Measurements from ENCODE around the gene RABAC1.
A peak's percentile ranks its signal among the peaks of the same experiment; 100 is the strongest.

RABAC1 gene

GRCh38 chr19:41988947-41989346, 29.8 kb upstream of the RABAC1 start:
- DNase-seq (ENCODE audit: low spot score), result no peak

- no peak for DNase-seq (ENCODE audit: low spot score)
Measured at GRCh38 chr19:41987141-41987860, 28.2 kb upstream of the RABAC1 start.

GRCh38 chr19:41984961-41985360, 25.8 kb upstream of the RABAC1 start:
- DNase-seq (ENCODE audit: low spot score), result no peak

- no peak for DNase-seq (ENCODE audit: low spot score)
Measured at GRCh38 chr19:41981724-41982123, 22.6 kb upstream of the RABAC1 start.

GRCh38 chr19:41978470-41978869, 19.3 kb upstream of the RABAC1 start:
- DNase-seq (ENCODE audit: low spot score), result no peak

GRCh38 chr19:41977916-41978315, 18.8 kb upstream of the RABAC1 start:
- no peak for DNase-seq (ENCODE audit: low spot score)

- DNase-seq (ENCODE audit: low spot score), result no peak
Measured at GRCh38 chr19:41974652-41975051, 15.5 kb upstream of the RABAC1 start.

GRCh38 chr19:41971363-41971762, 12.2 kb upstream of the RABAC1 start:
- no peak for DNase-seq (ENCODE audit: low spot score)

GRCh38 chr19:41969772-41970458, 10.8 kb upstream of the RABAC1 start:
- DNase-seq (ENCODE audit: low spot score), result no peak

GRCh38 chr19:41968751-41969595, 9.9 kb upstream of the RABAC1 start:
- no peak for DNase-seq (ENCODE audit: low spot score)

GRCh38 chr19:41967054-41967783, 8.1 kb upstream of the RABAC1 start:
- DNase-seq (ENCODE audit: low spot score), result no peak

GRCh38 chr19:41965106-41965505, 6.0 kb upstream of the RABAC1 start:
- DNase-seq (ENCODE audit: low spot score), result no peak

- no peak for DNase-seq (ENCODE audit: low spot score)
Measured at GRCh38 chr19:41960973-41961372, 1.9 kb upstream of the RABAC1 start.

- DNase-seq (ENCODE audit: low spot score), result peak; percentile 91
Measured at GRCh38 chr19:41958367-41959055, 610 bp downstream of the RABAC1 start.

GRCh38 chr19:41957838-41958366, 1.2 kb downstream of the RABAC1 start:
- DNase-seq (ENCODE audit: low spot score), result peak; percentile 93

GRCh38 chr19:41957161-41957837, 1.8 kb downstream of the RABAC1 start:
- DNase-seq (ENCODE audit: low spot score), result no peak

GRCh38 chr19:41956621-41957020, 2.5 kb downstream of the RABAC1 start:
- DNase-seq (ENCODE audit: low spot score), result no peak

- no peak for DNase-seq (ENCODE audit: low spot score)
Measured at GRCh38 chr19:41955521-41955920, 3.6 kb downstream of the RABAC1 start.

- peak; percentile 88 for DNase-seq (ENCODE audit: low spot score)
Measured at GRCh38 chr19:41951686-41952172, 7.4 kb downstream of the RABAC1 start.

GRCh38 chr19:41947091-41947490, 12.0 kb downstream of the RABAC1 start:
- no peak for DNase-seq (ENCODE audit: low spot score)
